HG03139 (cell line): ENCODE measurements around the gene OR2V2.
A peak's percentile ranks its signal among the peaks of the same experiment; 100 is the strongest.
"Not testable (repeated sequence)": the region's sequence is repeated elsewhere in the genome, so short reads cannot be mapped to it uniquely, and the experiment has no call there.

ENCODE experiments used
- ATAC-seq: cut with Tn5 transposase; IDR thresholded peaks from one replicate; pipeline ENCODE4 v1.9.1; 2021; ENCODE audit not compliant: unreplicated experiment

Gene OR2V2

GRCh38 chr5:181142054-181142453, 5.3 kb upstream of the OR2V2 start:
- no peak for ATAC-seq

GRCh38 chr5:181145133-181145532, 2.3 kb upstream of the OR2V2 start:
- no peak for ATAC-seq

- ATAC-seq: no peak
Measured at GRCh38 chr5:181149355-181149754, 2.0 kb downstream of the OR2V2 start.

GRCh38 chr5:181149806-181150733, 2.7 kb downstream of the OR2V2 start:
- no peak for ATAC-seq

GRCh38 chr5:181151146-181151545, 3.8 kb downstream of the OR2V2 start:
- no peak for ATAC-seq

GRCh38 chr5:181152406-181152805, 5.0 kb downstream of the OR2V2 start:
- no peak for ATAC-seq

- ATAC-seq: no peak
Measured at GRCh38 chr5:181153814-181154213, 6.4 kb downstream of the OR2V2 start.

- no peak for ATAC-seq
Measured at GRCh38 chr5:181156758-181157157, 9.4 kb downstream of the OR2V2 start.

- no peak for ATAC-seq
Measured at GRCh38 chr5:181158869-181159268, 11.5 kb downstream of the OR2V2 start.

GRCh38 chr5:181159286-181160151, 12.1 kb downstream of the OR2V2 start:
- peak; percentile 52 for ATAC-seq

GRCh38 chr5:181160152-181160754, 12.9 kb downstream of the OR2V2 start:
- ATAC-seq: no peak

GRCh38 chr5:181160755-181161533, 13.6 kb downstream of the OR2V2 start:
- not testable (repeated sequence) for ATAC-seq

GRCh38 chr5:181161534-181162175, 14.3 kb downstream of the OR2V2 start:
- ATAC-seq: no peak

- ATAC-seq: no peak
Measured at GRCh38 chr5:181163487-181164075, 16.2 kb downstream of the OR2V2 start.

- ATAC-seq: no peak
Measured at GRCh38 chr5:181164076-181164952, 16.9 kb downstream of the OR2V2 start.

GRCh38 chr5:181166812-181167733, 19.7 kb downstream of the OR2V2 start:
- ATAC-seq: no peak

GRCh38 chr5:181167814-181168488, 20.6 kb downstream of the OR2V2 start:
- no peak for ATAC-seq
